Upper lobe of right lung (tissue), 1 donor: ENCODE data around the gene VIPAS39. TPM values are rescaled to one million over a fixed set of nuclear protein-coding genes. Genes with fewer than 3 reads are reported as not detected.
"Not testable (repeated sequence)": the region's sequence is repeated elsewhere in the genome, so short reads cannot be mapped to it uniquely, and the experiment has no call there.

ENCODE experiments used
- ATAC-seq: fragments of 200-7000 bp; cut with Tn5 transposase; one replicate; pipeline ENCODE4 v1.9.1; 2020; ENCODE audit warnings: mild to moderate bottlenecking, moderate library complexity
- DNase-seq: peaks from one replicate; pipeline ENCODE4 v3.0.0-alpha.2; 2020
- H3K27ac ChIP-seq: fragments of 200-600 bp; one replicate; pipeline ENCODE4 v1.8.0; 2022
- H3K27me3 ChIP-seq: fragments of 200-600 bp; one replicate; pipeline ENCODE4 v1.8.0; 2022; ENCODE audit warnings: mild to moderate bottlenecking
- H3K36me3 ChIP-seq: fragments of 200-600 bp; one replicate; pipeline ENCODE4 v1.8.0; 2022
- H3K4me1 ChIP-seq: fragments of 200-600 bp; one replicate; pipeline ENCODE4 v1.8.0; 2022
- H3K4me3 ChIP-seq: fragments of 200-600 bp; one replicate; pipeline ENCODE4 v1.8.0; 2022; ENCODE audit warnings: mild to moderate bottlenecking
- H3K9me3 ChIP-seq: fragments of 200-600 bp; one replicate; pipeline ENCODE4 v1.8.0; 2022
- intact Hi-C: fragments of 100-400 bp; cut with DNase I; formaldehyde crosslinking; loops from one replicate; pipeline ENCODE4 v1.11.0; 2022
- total RNA-seq: library from RNA; stranded (reverse); fragmentation: NEBNext Ultra II Directional; extraction: Animal tissue kit (Norgen Biotek cat#: 25700); gene quantifications from one replicate; pipeline ENCODE4 v1.2.1, GENCODE V29; 2021
- TF ChIP-seq, protein P1 (sequence below): fragments of 200-600 bp; IDR thresholded peaks from one replicate; pipeline ENCODE4 v1.8.0; 2022; ENCODE audit warnings: antibody characterized with exemption
- donor health status: DM: no; HTN: yes; CAD: no; lungs with severe emphysema.

Gene VIPAS39
- total RNA-seq, 1 donor from 2014 or later: 14.5 TPM

DNA sequence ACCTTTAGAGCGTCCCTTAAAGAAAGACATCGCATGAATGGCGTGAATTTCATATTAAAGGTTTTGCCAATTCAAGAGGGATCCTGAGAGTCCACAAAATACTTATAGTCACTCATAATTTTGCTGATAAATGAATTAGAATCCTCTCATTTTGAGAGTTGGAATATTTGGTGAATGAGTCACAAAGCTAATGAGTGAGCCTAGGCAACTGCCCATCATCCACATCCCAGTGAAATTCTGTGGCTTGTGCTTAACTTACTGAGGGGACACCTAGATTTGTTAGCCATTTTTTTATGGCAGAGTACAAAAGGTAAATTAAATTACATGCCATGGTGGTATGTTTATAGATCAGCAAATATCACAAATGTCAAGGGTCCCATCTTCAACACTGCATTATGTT is 21.4 kb downstream of the VIPAS39 start:
- Histone ChIP-seq H3K27me3 (no peaks in the 10 kb centered on the region), H3K9me3 (no peaks in the 10 kb centered on the region), H3K36me3 (peaks cover 99% of the 10 kb centered on the region), H3K4me1 (no peaks in the 10 kb centered on the region), H3K4me3 (no peak overlapping the region), H3K27ac (no peak overlapping the region)
- no peak for ATAC-seq
- intact Hi-C loops: no loop called here
- TF ChIP-seq, protein P1, sequence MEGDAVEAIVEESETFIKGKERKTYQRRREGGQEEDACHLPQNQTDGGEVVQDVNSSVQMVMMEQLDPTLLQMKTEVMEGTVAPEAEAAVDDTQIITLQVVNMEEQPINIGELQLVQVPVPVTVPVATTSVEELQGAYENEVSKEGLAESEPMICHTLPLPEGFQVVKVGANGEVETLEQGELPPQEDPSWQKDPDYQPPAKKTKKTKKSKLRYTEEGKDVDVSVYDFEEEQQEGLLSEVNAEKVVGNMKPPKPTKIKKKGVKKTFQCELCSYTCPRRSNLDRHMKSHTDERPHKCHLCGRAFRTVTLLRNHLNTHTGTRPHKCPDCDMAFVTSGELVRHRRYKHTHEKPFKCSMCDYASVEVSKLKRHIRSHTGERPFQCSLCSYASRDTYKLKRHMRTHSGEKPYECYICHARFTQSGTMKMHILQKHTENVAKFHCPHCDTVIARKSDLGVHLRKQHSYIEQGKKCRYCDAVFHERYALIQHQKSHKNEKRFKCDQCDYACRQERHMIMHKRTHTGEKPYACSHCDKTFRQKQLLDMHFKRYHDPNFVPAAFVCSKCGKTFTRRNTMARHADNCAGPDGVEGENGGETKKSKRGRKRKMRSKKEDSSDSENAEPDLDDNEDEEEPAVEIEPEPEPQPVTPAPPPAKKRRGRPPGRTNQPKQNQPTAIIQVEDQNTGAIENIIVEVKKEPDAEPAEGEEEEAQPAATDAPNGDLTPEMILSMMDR: no peak
- DNase-seq: no peak

DNA sequence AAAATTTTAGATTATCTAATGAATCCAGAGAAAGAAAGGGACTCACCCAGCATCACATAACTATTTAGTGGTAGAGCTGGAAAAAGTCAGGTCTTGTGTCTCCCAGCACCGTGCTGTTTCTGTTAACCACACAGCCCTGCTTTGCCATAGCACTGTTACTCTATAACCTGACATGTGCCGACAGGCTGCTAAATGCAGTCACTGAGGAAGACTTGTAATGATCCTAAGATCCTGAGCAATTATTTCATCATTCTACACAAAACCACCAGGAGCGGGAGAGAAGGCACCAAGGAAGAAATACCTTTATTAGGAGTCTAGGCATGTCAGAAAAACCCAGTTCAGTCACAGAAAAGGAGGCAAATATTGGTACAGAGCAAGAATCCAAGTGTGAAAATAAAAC is 31.0 kb downstream of the VIPAS39 start:
- no peaks in the 10 kb centered on the region for H3K9me3 ChIP-seq
- peaks cover 86% of the 10 kb centered on the region for H3K36me3 ChIP-seq
- no peak for DNase-seq
- no peak for ATAC-seq
- H3K4me1 ChIP-seq: no peaks in the 10 kb centered on the region
- no peaks in the 10 kb centered on the region for H3K27me3 ChIP-seq
- TF ChIP-seq, protein P1: no peak
- intact Hi-C loops: no loop called here
- no peak overlapping the region for H3K4me3 ChIP-seq
- H3K27ac ChIP-seq: no peak overlapping the region

DNA sequence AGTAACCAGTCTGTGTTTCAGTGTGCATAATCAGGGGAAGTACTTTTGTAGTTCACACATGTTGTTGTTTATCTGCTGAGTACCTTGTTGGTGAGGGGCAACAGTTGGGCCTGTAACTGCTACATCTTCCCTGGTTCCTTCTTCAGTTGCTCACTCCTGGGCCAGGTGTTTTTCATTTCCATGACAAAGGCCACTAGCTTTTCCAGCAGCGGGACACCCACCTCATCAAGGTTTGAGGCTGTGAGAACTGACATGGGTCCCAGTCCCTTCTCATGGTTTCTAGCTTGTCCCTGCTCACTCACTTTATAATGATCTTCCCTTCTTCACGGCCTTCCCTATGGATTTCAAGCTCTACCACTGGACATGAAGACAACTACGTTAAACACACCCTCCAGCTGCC is 32.5 kb downstream of the VIPAS39 start:
- Histone ChIP-seq H3K36me3 (peaks cover 73% of the 10 kb centered on the region), H3K9me3 (peaks cover 1% of the 10 kb centered on the region), H3K4me1 (no peaks in the 10 kb centered on the region), H3K27ac (no peak overlapping the region), H3K27me3 (no peaks in the 10 kb centered on the region), H3K4me3 (no peak overlapping the region)
- intact Hi-C loops: no loop called here
- TF ChIP-seq, protein P1: no peak
- no peak for DNase-seq
- no peak for ATAC-seq

DNA sequence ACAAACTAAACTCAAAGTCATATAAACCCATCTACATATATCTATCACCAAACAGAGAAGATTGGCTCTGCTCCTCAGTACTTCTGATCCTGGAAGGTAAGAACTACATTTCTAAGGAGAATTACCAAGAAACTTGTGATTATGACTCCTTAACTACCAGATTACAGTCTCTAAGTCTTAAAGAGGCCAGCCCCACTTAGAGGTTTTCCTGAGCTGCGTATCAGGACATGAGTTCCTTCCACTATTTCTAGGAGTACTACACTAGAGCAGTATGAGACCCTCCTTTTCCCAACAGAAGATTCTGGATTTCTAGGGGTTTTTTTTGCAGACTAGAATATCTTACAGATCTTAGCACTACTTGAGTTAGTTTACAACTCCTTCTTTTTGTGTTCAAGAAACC is 34.0 kb downstream of the VIPAS39 start, which contains the start of gene NOXRED1:
NOXRED1 (minus strand) TSS at position 101 of the 400 bp plus-strand sequence. CDS start 634 bp downstream, outside the sequence.
- Histone ChIP-seq H3K9me3 (peaks cover 7% of the 10 kb centered on the region), H3K4me1 (no peaks in the 10 kb centered on the region), H3K27me3 (no peaks in the 10 kb centered on the region), H3K27ac (no peak within 1 kb of the TSS), H3K36me3 (peaks cover 58% of the 10 kb centered on the region), H3K4me3 (no peak within 1 kb of the TSS)
- intact Hi-C loops: no loop called here
- ATAC-seq (no peak), DNase-seq (no peak)
- TF ChIP-seq, protein P1: no peak

DNA sequence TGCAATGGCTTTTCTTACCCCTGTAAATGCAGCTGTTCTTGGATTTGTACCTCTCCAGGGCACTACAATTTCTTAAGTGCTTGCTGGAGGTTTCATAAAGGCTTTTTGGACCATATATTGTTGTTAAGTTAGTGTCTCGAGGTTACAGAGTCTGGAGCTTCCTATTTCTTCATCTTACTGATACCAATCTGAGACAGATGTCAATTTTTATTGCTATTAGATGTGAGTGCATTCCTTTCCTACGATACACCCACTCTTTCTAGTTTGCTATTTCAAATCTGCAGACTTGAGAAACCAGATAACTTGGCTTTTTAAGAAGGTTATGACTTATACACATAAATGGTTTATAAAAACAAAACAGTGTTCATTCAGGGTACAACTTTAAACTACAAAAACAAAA is 36.2 kb downstream of the VIPAS39 start:
- no peaks in the 10 kb centered on the region for H3K27me3 ChIP-seq
- no peak overlapping the region for H3K4me3 ChIP-seq
- DNase-seq: no peak
- H3K4me1 ChIP-seq: no peaks in the 10 kb centered on the region
- ATAC-seq: no peak
- intact Hi-C loops: no loop called here
- TF ChIP-seq, protein P1: no peak
- H3K9me3 ChIP-seq: peaks cover 7% of the 10 kb centered on the region
- no peak overlapping the region for H3K27ac ChIP-seq
- H3K36me3 ChIP-seq: peaks cover 36% of the 10 kb centered on the region

DNA sequence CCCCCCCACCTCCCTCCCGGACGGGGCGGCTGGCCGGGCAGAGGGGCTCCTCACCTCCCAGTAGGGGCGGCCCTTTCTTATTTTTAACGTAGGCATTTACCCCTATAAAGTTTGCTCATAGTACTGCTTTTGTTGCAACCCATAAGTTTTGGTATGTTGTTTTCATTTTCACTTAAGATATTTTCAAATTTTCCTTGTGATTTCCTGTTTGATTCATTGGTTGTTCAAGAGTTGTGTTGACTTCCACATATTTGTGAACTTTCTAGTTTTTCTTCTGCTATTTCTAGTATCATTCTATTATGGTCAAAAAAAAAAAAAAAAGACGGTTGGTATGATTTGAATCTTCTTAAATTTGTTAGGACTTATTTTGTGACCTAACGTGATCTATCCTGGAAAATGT is 40.6 kb downstream of the VIPAS39 start:
- TF ChIP-seq, protein P1: no peak
- H3K36me3 ChIP-seq: no peaks in the 10 kb centered on the region
- no peak overlapping the region for H3K27ac ChIP-seq
- intact Hi-C loops: no loop called here
- H3K27me3 ChIP-seq: no peaks in the 10 kb centered on the region
- ATAC-seq (no peak), DNase-seq (no peak)
- H3K4me1 ChIP-seq: no peaks in the 10 kb centered on the region
- H3K4me3 ChIP-seq: no peak overlapping the region
- H3K9me3 ChIP-seq: peaks cover 7% of the 10 kb centered on the region

DNA sequence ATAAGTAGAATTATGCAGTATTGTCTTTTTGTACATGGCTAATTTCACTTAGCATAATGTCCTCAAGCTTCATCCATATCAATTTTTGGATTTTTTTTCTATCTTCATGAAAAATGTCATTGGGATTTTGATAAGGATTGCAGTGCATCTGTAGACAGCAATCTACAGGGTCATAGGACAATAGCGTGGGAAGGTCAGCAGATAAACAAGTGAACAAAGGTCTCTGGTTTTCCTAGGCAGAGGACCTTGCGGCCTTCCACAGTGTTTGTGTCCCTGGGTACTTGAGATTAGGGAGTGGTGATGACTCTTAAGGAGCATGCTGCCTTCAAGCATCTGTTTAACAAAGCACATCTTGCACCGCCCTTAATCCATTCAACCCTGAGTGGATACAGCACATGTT is 41.3 kb downstream of the VIPAS39 start:
- intact Hi-C loops: not testable (repeated sequence)

DNA sequence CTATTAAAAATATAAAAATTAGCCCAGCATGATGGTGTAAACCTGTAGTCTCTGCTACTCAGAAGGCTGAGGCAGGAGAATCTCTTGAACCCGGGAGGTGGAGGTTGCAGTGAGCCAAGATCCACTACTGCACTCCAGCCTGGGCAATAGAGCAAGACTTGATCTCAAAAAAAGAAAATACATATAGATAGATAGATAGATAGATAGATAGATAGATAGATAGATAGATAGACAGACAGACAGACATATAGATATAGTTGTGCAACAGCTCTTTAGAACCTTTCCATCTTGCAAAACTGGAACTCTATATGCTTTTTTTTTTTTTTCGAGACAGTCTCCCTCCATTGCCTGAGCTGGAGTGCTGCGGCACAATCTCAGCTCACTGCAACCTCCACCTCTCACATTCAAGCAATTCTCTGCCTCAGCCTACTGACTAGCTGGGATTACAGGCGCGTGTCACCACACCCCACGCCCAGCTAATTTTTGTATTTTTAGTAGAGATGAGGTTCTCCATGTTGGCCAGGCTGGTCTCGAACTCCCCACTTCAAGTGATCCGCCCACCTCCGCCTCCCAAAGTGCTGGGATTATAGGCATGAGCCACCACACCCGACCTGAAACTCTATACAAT is 41.9 kb downstream of the VIPAS39 start:
- ATAC-seq, H3K36me3 ChIP-seq, intact Hi-C loops, H3K9me3 ChIP-seq, H3K27ac ChIP-seq, DNase-seq, H3K4me1 ChIP-seq, H3K4me3 ChIP-seq, H3K27me3 ChIP-seq: not testable (repeated sequence)

More for the DNA sequence above, 41.3 kb downstream of the VIPAS39 start:
- not testable (repeated sequence) for H3K4me1 ChIP-seq, H3K4me3 ChIP-seq, H3K27me3 ChIP-seq, H3K27ac ChIP-seq, ATAC-seq, H3K9me3 ChIP-seq, DNase-seq, H3K36me3 ChIP-seq
